ENCODE results near the gene MED29.

MED29 gene

GRCh38 chr19:39427707-39428106 lies 36.5 kb downstream of the MED29 start:
- no peak for DNase-seq (ENCODE audit: low spot score)

GRCh38 chr19:39428283-39429112 lies 37.3 kb downstream of the MED29 start:
- DNase-seq (ENCODE audit: low spot score): no peak

- DNase-seq (ENCODE audit: low spot score): no peak
Observed at GRCh38 chr19:39430675-39431593, 39.8 kb downstream of the MED29 start.

- no peak for DNase-seq (ENCODE audit: low spot score)
Observed at GRCh38 chr19:39432677-39433025, 41.5 kb downstream of the MED29 start.

GRCh38 chr19:39433480-39434079 lies 42.4 kb downstream of the MED29 start:
- DNase-seq (ENCODE audit: low spot score): no peak

GRCh38 chr19:39434123-39435076 lies 43.2 kb downstream of the MED29 start:
- DNase-seq (ENCODE audit: low spot score): no peak

- DNase-seq (ENCODE audit: low spot score): peak; percentile 97
Observed at GRCh38 chr19:39435499-39436349, 44.5 kb downstream of the MED29 start, which contains the start of gene RPS16. TSS of gene RPS16 (minus strand) at chr19:39435949. CDS start at chr19:39435895, 54 bp downstream.

GRCh38 chr19:39436350-39436716 lies 45.2 kb downstream of the MED29 start:
- no peak for DNase-seq (ENCODE audit: low spot score)

- DNase-seq (ENCODE audit: low spot score): no peak
Observed at GRCh38 chr19:39438270-39438934, 47.2 kb downstream of the MED29 start.

- no peak for DNase-seq (ENCODE audit: low spot score)
Observed at GRCh38 chr19:39444598-39445195, 53.5 kb downstream of the MED29 start.

GRCh38 chr19:39445196-39446111 lies 54.3 kb downstream of the MED29 start, which contains the start of gene SUPT5H:
TSS of gene SUPT5H (plus strand) at chr19:39445582. CDS start at chr19:39445891, 309 bp downstream.
- peak; percentile 96 for DNase-seq (ENCODE audit: low spot score)

GRCh38 chr19:39446365-39447084 lies 55.3 kb downstream of the MED29 start:
- DNase-seq (ENCODE audit: low spot score): no peak

- DNase-seq (ENCODE audit: low spot score): no peak
Observed at GRCh38 chr19:39448271-39448670, 57.1 kb downstream of the MED29 start.

- no peak for DNase-seq (ENCODE audit: low spot score)
Observed at GRCh38 chr19:39449116-39449797, 58.1 kb downstream of the MED29 start.

All from SK-N-DZ (cell line).